ENCODE results near the gene IGLON5. TPM values are rescaled to one million over a fixed set of nuclear protein-coding genes. Genes with fewer than 3 reads are reported as not detected.

Gene IGLON5
- total RNA-seq, 6 donors from 2014 or later, result 0.09 to 0.10 TPM; not detected in 4

- TF ChIP-seq EP300 (IDR thresholded peaks at IDR 0.05) (no peak), POLR2A (IDR thresholded peaks at IDR 0.05) (peak in 2 of 4 donors; percentile 60 to 65), POLR2AphosphoS5 (IDR thresholded peaks at IDR 0.05) (peak in 1 of 2 donors; percentile 83), CTCF (IDR thresholded peaks at IDR 0.05) (peak in 5 of 6 experiments; percentile 36 to 95 (median 87))
- ATAC-seq (ENCODE audit: low FRiP score in 2 of 2) (peak; percentile 97), DNase-seq (peak; percentile 99 to 100)
- Histone ChIP-seq H3K9me3 (no peaks in the 10 kb centered on the region), H3K36me3 (peaks cover 3 to 8% (median 5%) of the 10 kb centered on the region in 4 donors), H3K4me1 (peaks cover 9 to 25% (median 20%) of the 10 kb centered on the region in 4 donors), H3K27ac (peak overlapping the region; percentile 61 to 77 (median 70)), H3K4me3 (peak overlapping the region; percentile 56 to 77 (median 70)), H3K27me3 (no peaks in the 10 kb centered on the region)
- 0 to 1% methylated on average over 17 to 18 of the region's 107 CpGs for WGBS, 2 donors
These were observed 28.5 kb downstream of the IGLON5 start for GRCh38 chr19:51339687-51340656.

- peak in 1 of 2 donors; percentile 68 for DNase-seq
- no peaks in the 10 kb centered on the region for H3K9me3 ChIP-seq
- peak overlapping the region in 1 of 4 donors; percentile 54 for H3K27ac ChIP-seq
- no peak for ATAC-seq (ENCODE audit: low FRiP score in 2 of 2)
- no peaks in the 10 kb centered on the region for H3K27me3 ChIP-seq
- peaks cover 9 to 25% (median 20%) of the 10 kb centered on the region in 4 donors for H3K4me1 ChIP-seq
- no peak overlapping the region for H3K4me3 ChIP-seq
- TF ChIP-seq EP300 (IDR thresholded peaks at IDR 0.05), result no peak
- no peak for TF ChIP-seq CTCF (IDR thresholded peaks at IDR 0.05)
- TF ChIP-seq POLR2AphosphoS5 (IDR thresholded peaks at IDR 0.05), result no peak
- WGBS, 2 donors, result 90 to 91% methylated on average over 10 to 18 of the region's 18 CpGs
- peaks cover 4 to 14% (median 10%) of the 10 kb centered on the region in 4 donors for H3K36me3 ChIP-seq
These were observed 29.6 kb downstream of the IGLON5 start for GRCh38 chr19:51341066-51341465.

GRCh38 chr19:51341976-51342580 is 30.6 kb downstream of the IGLON5 start, which contains the start of gene VSIG10L:
VSIG10L (minus strand) TSS chr19:51342139; CDS start chr19:51342124, 15 bp downstream.
- Histone ChIP-seq H3K4me1 (peaks cover 9 to 25% (median 20%) of the 10 kb centered on the region in 4 donors), H3K27me3 (no peaks in the 10 kb centered on the region), H3K9me3 (no peaks in the 10 kb centered on the region), H3K27ac (no peak within 1 kb of the TSS), H3K36me3 (peaks cover 4 to 23% (median 16%) of the 10 kb centered on the region in 4 donors), H3K4me3 (no peak within 1 kb of the TSS)
- ATAC-seq (ENCODE audit: low FRiP score in 2 of 2) (no peak), DNase-seq (no peak)
- TF ChIP-seq POLR2AphosphoS5 (IDR thresholded peaks at IDR 0.05) (no peak), EP300 (IDR thresholded peaks at IDR 0.05) (no peak), POLR2A (IDR thresholded peaks at IDR 0.05) (no peak), CTCF (IDR thresholded peaks at IDR 0.05) (no peak)
- 47 to 53% methylated on average over 3 of the region's 3 CpGs for WGBS, 2 donors

- ATAC-seq (ENCODE audit: low FRiP score in 2 of 2) (no peak), DNase-seq (no peak)
- Histone ChIP-seq H3K27ac (no peak overlapping the region), H3K27me3 (no peaks in the 10 kb centered on the region), H3K36me3 (peaks cover 4 to 31% (median 16%) of the 10 kb centered on the region in 4 donors), H3K9me3 (no peaks in the 10 kb centered on the region), H3K4me3 (no peak overlapping the region), H3K4me1 (peaks cover 9 to 24% (median 20%) of the 10 kb centered on the region in 4 donors)
- 41 to 46% methylated on average over 8 to 9 of the region's 9 CpGs for WGBS, 2 donors
- TF ChIP-seq POLR2A (IDR thresholded peaks at IDR 0.05) (no peak), POLR2AphosphoS5 (IDR thresholded peaks at IDR 0.05) (no peak), CTCF (IDR thresholded peaks at IDR 0.05) (no peak), EP300 (IDR thresholded peaks at IDR 0.05) (no peak)
These were observed 31.5 kb downstream of the IGLON5 start for GRCh38 chr19:51342631-51343569.
